Measurements from ENCODE around the gene PIEZO2. TPM values are rescaled to one million over a fixed set of nuclear protein-coding genes. Genes with fewer than 3 reads are reported as not detected.

Gene PIEZO2
- total RNA-seq, 1 experiment from 2014 or later = 0.11 TPM

DNA sequence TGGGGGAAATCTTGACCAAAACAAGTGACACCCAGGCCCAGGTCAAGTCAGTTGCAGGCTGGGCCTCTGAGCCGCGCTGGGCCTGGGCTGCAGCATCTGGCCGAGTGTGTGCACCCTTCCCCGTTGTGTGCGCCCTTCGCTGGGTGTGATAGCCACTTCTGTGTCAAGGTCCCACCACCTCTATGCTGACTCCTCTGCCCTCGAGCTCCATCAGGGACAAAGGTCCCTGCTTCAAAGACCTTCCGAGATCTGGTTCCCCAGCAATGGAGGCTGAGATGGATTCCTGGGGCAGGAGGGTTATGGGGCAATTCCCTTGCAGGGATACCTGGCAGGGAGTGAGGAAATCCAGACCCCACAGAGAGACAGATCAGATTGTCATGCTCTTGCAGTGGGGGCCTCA, 93.6 kb downstream of the PIEZO2 start:
- Mint-ChIP-seq H3K9me3 (ENCODE audit: unreplicated experiment) (no peaks in the 10 kb centered on the region), H3K4me3 (ENCODE audit: unreplicated experiment) (no peak overlapping the region), H3K27me3 (ENCODE audit: insufficient read depth, unreplicated experiment) (no peaks in the 10 kb centered on the region), H3K4me1 (ENCODE audit: low read depth, unreplicated experiment) (no peaks in the 10 kb centered on the region), H3K27ac (ENCODE audit: unreplicated experiment) (no peak overlapping the region), H3K36me3 (ENCODE audit: insufficient read depth, unreplicated experiment) (no peaks in the 10 kb centered on the region)
- intact Hi-C loops (cut with micrococcal nuclease; ENCODE audit: unreplicated experiment) = no loop called here
- Histone ChIP-seq H3K4me1 (no peaks in the 10 kb centered on the region), H3K4me3 (ENCODE audit: low read depth, low read length) (no peak overlapping the region), H3K27me3 (replicated peaks; ENCODE audit: control insufficient read depth, insufficient read depth, low read length) (no peaks in the 10 kb centered on the region), H3K36me3 (ENCODE audit: control insufficient read depth, insufficient read depth, low read length) (no peaks in the 10 kb centered on the region), H3K9me3 (no peaks in the 10 kb centered on the region)
- POLR2A ChIA-PET = no interaction called here
- CTCF ChIA-PET = interaction anchor here (0.6 kb wide), 1 partner anchor 51 kb away, joined by 3 read pairs; no protein-coding TSS in a partner anchor
- no peak for DNase-seq
- TF ChIP-seq, protein P1, sequence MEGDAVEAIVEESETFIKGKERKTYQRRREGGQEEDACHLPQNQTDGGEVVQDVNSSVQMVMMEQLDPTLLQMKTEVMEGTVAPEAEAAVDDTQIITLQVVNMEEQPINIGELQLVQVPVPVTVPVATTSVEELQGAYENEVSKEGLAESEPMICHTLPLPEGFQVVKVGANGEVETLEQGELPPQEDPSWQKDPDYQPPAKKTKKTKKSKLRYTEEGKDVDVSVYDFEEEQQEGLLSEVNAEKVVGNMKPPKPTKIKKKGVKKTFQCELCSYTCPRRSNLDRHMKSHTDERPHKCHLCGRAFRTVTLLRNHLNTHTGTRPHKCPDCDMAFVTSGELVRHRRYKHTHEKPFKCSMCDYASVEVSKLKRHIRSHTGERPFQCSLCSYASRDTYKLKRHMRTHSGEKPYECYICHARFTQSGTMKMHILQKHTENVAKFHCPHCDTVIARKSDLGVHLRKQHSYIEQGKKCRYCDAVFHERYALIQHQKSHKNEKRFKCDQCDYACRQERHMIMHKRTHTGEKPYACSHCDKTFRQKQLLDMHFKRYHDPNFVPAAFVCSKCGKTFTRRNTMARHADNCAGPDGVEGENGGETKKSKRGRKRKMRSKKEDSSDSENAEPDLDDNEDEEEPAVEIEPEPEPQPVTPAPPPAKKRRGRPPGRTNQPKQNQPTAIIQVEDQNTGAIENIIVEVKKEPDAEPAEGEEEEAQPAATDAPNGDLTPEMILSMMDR (IDR thresholded peaks at IDR 0.05; ENCODE audit: insufficient read depth in 1 of 2, low read depth in 1 of 2, low read length in 1 of 2, severe bottlenecking in 1 of 2, unreplicated experiment in 1 of 2) = no peak
- no TSS peak for BruUV-seq (replicated peaks)

DNA sequence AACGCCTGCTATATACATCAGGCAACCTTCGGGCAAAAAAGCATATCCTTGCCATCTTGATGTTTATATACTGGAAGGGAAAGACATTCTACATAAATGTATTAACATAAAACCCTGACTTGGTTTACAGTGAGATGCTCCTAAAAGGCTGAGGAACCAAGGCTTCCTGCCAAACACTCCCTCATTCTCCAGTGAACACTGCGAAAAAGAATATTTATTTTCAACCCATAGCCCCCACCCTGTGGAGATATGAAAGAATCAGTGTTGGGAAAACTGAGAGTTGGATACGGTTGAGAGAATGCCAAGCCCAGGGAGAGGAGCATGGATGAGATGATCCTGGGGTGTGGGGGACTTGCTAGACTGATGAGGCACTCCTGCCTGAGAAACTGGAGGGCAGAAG, 94.9 kb downstream of the PIEZO2 start:
- no peaks in the 10 kb centered on the region for H3K27me3 Mint-ChIP-seq (ENCODE audit: insufficient read depth, unreplicated experiment)
- BruUV-seq (replicated peaks) = no TSS peak
- ChIA-PET POLR2A (no interaction called here), CTCF (interaction anchor here (0.6 kb wide), 1 partner anchor 256 kb away, joined by 4 read pairs; no protein-coding TSS in a partner anchor)
- TF ChIP-seq, protein P1 (IDR thresholded peaks at IDR 0.05; ENCODE audit: insufficient read depth in 1 of 2, low read depth in 1 of 2, low read length in 1 of 2, severe bottlenecking in 1 of 2, unreplicated experiment in 1 of 2) = no peak
- no peak overlapping the region for H3K27ac Mint-ChIP-seq (ENCODE audit: unreplicated experiment)
- no peak overlapping the region for H3K4me3 Mint-ChIP-seq (ENCODE audit: unreplicated experiment)
- no peak overlapping the region for H3K4me3 ChIP-seq (ENCODE audit: low read depth, low read length)
- H3K27me3 ChIP-seq (replicated peaks; ENCODE audit: control insufficient read depth, insufficient read depth, low read length) = no peaks in the 10 kb centered on the region
- intact Hi-C loops (cut with micrococcal nuclease; ENCODE audit: unreplicated experiment) = no loop called here
- DNase-seq = no peak
- no peaks in the 10 kb centered on the region for H3K9me3 ChIP-seq
- H3K4me1 ChIP-seq = no peaks in the 10 kb centered on the region
- no peaks in the 10 kb centered on the region for H3K36me3 ChIP-seq (ENCODE audit: control insufficient read depth, insufficient read depth, low read length)
- no peaks in the 10 kb centered on the region for H3K4me1 Mint-ChIP-seq (ENCODE audit: low read depth, unreplicated experiment)
- no peaks in the 10 kb centered on the region for H3K9me3 Mint-ChIP-seq (ENCODE audit: unreplicated experiment)
- H3K36me3 Mint-ChIP-seq (ENCODE audit: insufficient read depth, unreplicated experiment) = no peaks in the 10 kb centered on the region

DNA sequence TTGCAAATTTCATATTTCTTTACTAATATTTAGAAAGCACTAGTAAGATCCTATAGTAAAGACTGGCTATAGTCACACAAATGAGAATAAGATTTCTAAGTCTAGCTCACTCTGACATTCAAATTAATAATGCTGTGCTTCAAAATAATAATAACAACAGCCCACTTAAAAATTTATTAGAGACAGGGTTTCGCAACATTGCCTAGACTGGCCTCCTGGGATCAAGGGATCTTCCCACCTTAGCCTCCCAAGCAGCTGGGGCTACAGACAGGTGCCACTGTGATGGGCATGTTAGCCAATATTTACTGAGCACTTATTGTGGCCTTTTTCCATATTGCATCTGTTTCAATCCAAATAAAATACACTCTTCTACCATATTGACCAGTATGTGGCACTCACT, 96.1 kb downstream of the PIEZO2 start:
- no peaks in the 10 kb centered on the region for H3K4me1 Mint-ChIP-seq (ENCODE audit: low read depth, unreplicated experiment)
- DNase-seq = no peak
- H3K36me3 Mint-ChIP-seq (ENCODE audit: insufficient read depth, unreplicated experiment) = no peaks in the 10 kb centered on the region
- POLR2A ChIA-PET = no interaction called here
- TF ChIP-seq, protein P1 (IDR thresholded peaks at IDR 0.05; ENCODE audit: insufficient read depth in 1 of 2, low read depth in 1 of 2, low read length in 1 of 2, severe bottlenecking in 1 of 2, unreplicated experiment in 1 of 2) = no peak
- Histone ChIP-seq H3K4me1 (no peaks in the 10 kb centered on the region), H3K36me3 (ENCODE audit: control insufficient read depth, insufficient read depth, low read length) (no peaks in the 10 kb centered on the region), H3K4me3 (ENCODE audit: low read depth, low read length) (no peak overlapping the region), H3K9me3 (no peaks in the 10 kb centered on the region), H3K27me3 (replicated peaks; ENCODE audit: control insufficient read depth, insufficient read depth, low read length) (no peaks in the 10 kb centered on the region)
- intact Hi-C loops (cut with micrococcal nuclease; ENCODE audit: unreplicated experiment) = no loop called here
- no peak overlapping the region for H3K27ac Mint-ChIP-seq (ENCODE audit: unreplicated experiment)
- H3K4me3 Mint-ChIP-seq (ENCODE audit: unreplicated experiment) = no peak overlapping the region
- no peaks in the 10 kb centered on the region for H3K27me3 Mint-ChIP-seq (ENCODE audit: insufficient read depth, unreplicated experiment)
- BruUV-seq (replicated peaks) = no TSS peak
- CTCF ChIA-PET = no interaction called here
- no peaks in the 10 kb centered on the region for H3K9me3 Mint-ChIP-seq (ENCODE audit: unreplicated experiment)
